Liver (tissue), 9 donors: ENCODE measurements around the gene SPATS1. TPM values are rescaled to one million over a fixed set of nuclear protein-coding genes. Genes with fewer than 3 reads are reported as not detected.
"Not testable (repeated sequence)": the region's sequence is repeated elsewhere in the genome, so short reads cannot be mapped to it uniquely, and the experiment has no call there.

Experiments
- DNase-seq: peaks from one replicate; pipeline ENCODE4 v3.0.0-alpha.2; 2017; ENCODE audit warnings: low spot score
- H3K27ac ChIP-seq, 2 donors: one replicate each; pipeline ENCODE4 v1.7.0; 2013; ENCODE audit warnings: inconsistent platforms in 2 of 2, low read length in 2 of 2, control low read depth in 1 of 2, low read depth in 1 of 2, mild to moderate bottlenecking in 1 of 2
- H3K27me3 ChIP-seq, 4 donors: one replicate each; pipeline versions ENCODE4 v1.6.1 to v1.7.0; 2013; ENCODE audit warnings: low read length in 3 of 4, inconsistent platforms in 1 of 4, mild to moderate bottlenecking in 1 of 4, moderate library complexity in 1 of 4; ENCODE audit not compliant: control insufficient read depth in 4 of 4, insufficient read depth in 4 of 4
- H3K36me3 ChIP-seq, 4 donors: one replicate each; pipeline versions ENCODE4 v1.6.1 to v1.7.0; 2013; ENCODE audit warnings: low read length in 3 of 4, mild to moderate bottlenecking in 3 of 4, low read depth in 1 of 4, moderate library complexity in 1 of 4; ENCODE audit not compliant: control insufficient read depth in 4 of 4, insufficient read depth in 3 of 4
- H3K4me1 ChIP-seq, 4 donors: one replicate each; pipeline versions ENCODE4 v1.6.1 to v1.7.0; 2013; ENCODE audit warnings: low read length in 3 of 4, mild to moderate bottlenecking in 3 of 4, moderate library complexity in 1 of 4; ENCODE audit not compliant: control insufficient read depth in 4 of 4, insufficient read depth in 4 of 4
- H3K4me3 ChIP-seq, 3 donors: one replicate each; pipeline versions ENCODE4 v1.6.1 to v1.7.0; 2013; ENCODE audit warnings: low read length in 3 of 3, control low read depth in 1 of 3, low read depth in 1 of 3, mild to moderate bottlenecking in 1 of 3
- H3K9ac ChIP-seq, 2 donors: one replicate each; pipeline ENCODE4 v1.7.0; 2013; ENCODE audit warnings: low read length in 2 of 2, mild to moderate bottlenecking in 2 of 2, moderate library complexity in 2 of 2, control low read depth in 1 of 2, low read depth in 1 of 2
- H3K9me3 ChIP-seq, 4 donors: one replicate each; pipeline versions ENCODE4 v1.6.1 to v1.7.0; 2013; ENCODE audit warnings: low read length in 3 of 4; ENCODE audit not compliant: control insufficient read depth in 4 of 4
- ATF3 ChIP-seq: IDR thresholded peaks from 2 replicates; pipeline ENCODE4 v1.6.1; 2016; ENCODE audit warnings: antibody characterized with exemption
- CTCF ChIP-seq: fragments of 150-350 bp; IDR thresholded peaks from 2 replicates; pipeline ENCODE4 v1.5.1; 2017; ENCODE audit warnings: improper control_type of control experiment, low read depth, low read length; ENCODE audit not compliant: missing input control
- EGR1 ChIP-seq, 2 donors: IDR thresholded peaks; 2 replicates each; pipeline ENCODE4 v1.6.1; 2016 to 2018; ENCODE audit warnings: antibody characterized with exemption in 2 of 2, low read depth in 2 of 2
- FOXA1 ChIP-seq: IDR thresholded peaks from 2 replicates; pipeline ENCODE4 v1.6.1; 2016; ENCODE audit warnings: antibody characterized with exemption
- HNF4G ChIP-seq: IDR thresholded peaks from 2 replicates; pipeline ENCODE4 v1.6.1; 2016; ENCODE audit warnings: antibody characterized with exemption
- REST ChIP-seq: IDR thresholded peaks from 2 replicates; pipeline ENCODE4 v1.6.1; 2016; ENCODE audit warnings: antibody characterized with exemption, mild to moderate bottlenecking
- TAF1 ChIP-seq: conservative IDR thresholded peaks from 2 replicates; pipeline ENCODE4 v1.6.1; 2016; ENCODE audit warnings: antibody characterized with exemption, mild to moderate bottlenecking
- YY1 ChIP-seq: IDR thresholded peaks from 2 replicates; pipeline ENCODE4 v1.6.1; 2016; ENCODE audit warnings: antibody characterized with exemption, mild to moderate bottlenecking
- ZBTB33 ChIP-seq: IDR thresholded peaks from 2 replicates; pipeline ENCODE4 v1.6.1; 2016; ENCODE audit warnings: antibody characterized with exemption
- WGBS: extraction: QIAGEN DNeasy Blood & Tissue Kit; methylation state at CpG from one replicate; pipeline ENCODE4 v1.1.7; 2013; 5-methylcytosine and 5-hydroxymethylcytosine counted together
- polyA plus RNA-seq, 2 donors: library from polyadenylated mRNA; stranded (reverse) in 1 of 2; unstranded in 1 of 2; fragments of 200-250 nt in 1 of 2; fragments of >200 nt in 1 of 2; fragmentation: Nextera tagmentation in 1 of 2; extraction: Ambion mirVana in 1 of 2; gene quantifications; one replicate each; pipeline versions ENCODE4 v1.2.1 to v1.2.3, GENCODE V29; 2013 to 2015
- total RNA-seq, 2 donors: library from RNA; depleted of rRNA; stranded (reverse); fragments of >200 nt; gene quantifications; one replicate each; pipeline ENCODE4 v1.2.3, GENCODE V29; 2014
- donor health status: healthy.
- donor health status: healthy.
- donor health status: healthy.
- donor health status: healthy.
- donor health status: healthy.

Gene SPATS1
- total and polyA plus RNA-seq, 4 donors: not detected

- TF ChIP-seq TAF1 (no peak), FOXA1 (no peak)
Measured at GRCh38 chr6:44349904-44350649, 7.6 kb downstream of the SPATS1 start (continued).

- H3K9me3 ChIP-seq, H3K4me3 ChIP-seq, DNase-seq, H3K27me3 ChIP-seq, H3K36me3 ChIP-seq: not testable (repeated sequence)
- WGBS: 46% methylated on average over 4 of the region's 4 CpGs
- H3K27ac ChIP-seq: peak overlapping the region; percentile 36 to 64
- peak overlapping the region in 1 of 2 donors; percentile 39 for H3K9ac ChIP-seq
- peaks cover 2 to 13% (median 10%) of the 10 kb centered on the region in 4 donors for H3K4me1 ChIP-seq
Measured at GRCh38 chr6:44350650-44350994, 8.2 kb downstream of the SPATS1 start.

GRCh38 chr6:44352259-44352658 lies 9.8 kb downstream of the SPATS1 start:
- 72% methylated on average over 4 of the region's 4 CpGs for WGBS
- H3K9ac ChIP-seq: no peak overlapping the region
- no peaks in the 10 kb centered on the region for H3K27me3 ChIP-seq
- H3K36me3 ChIP-seq: no peaks in the 10 kb centered on the region
- DNase-seq: no peak
- peaks cover 2 to 13% (median 10%) of the 10 kb centered on the region in 4 donors for H3K4me1 ChIP-seq
- TF ChIP-seq FOXA1: no peak
- no peak for TF ChIP-seq ATF3
- no peak for TF ChIP-seq YY1
- TF ChIP-seq TAF1: no peak
- no peak for TF ChIP-seq EGR1 (IDR thresholded peaks at IDR 0.05; ENCODE audit: low read depth in 2 of 2)
- no peak for TF ChIP-seq HNF4G
- TF ChIP-seq ZBTB33: no peak
- no peak for TF ChIP-seq CTCF
- TF ChIP-seq REST: no peak
- no peak overlapping the region for H3K4me3 ChIP-seq
- peaks cover 0 to 2% (median 0%) of the 10 kb centered on the region in 4 donors for H3K9me3 ChIP-seq
- H3K27ac ChIP-seq: no peak overlapping the region
